AG04450 (cell line): ENCODE data around the gene CMTM1. TPM values are rescaled to one million over a fixed set of nuclear protein-coding genes. Genes with fewer than 3 reads are reported as not detected.
"Not testable (repeated sequence)": the region's sequence is repeated elsewhere in the genome, so short reads cannot be mapped to it uniquely, and the experiment has no call there.

Experiments used
- CTCF ChIA-PET: fragments of 300-600, 350-600 bp; formaldehyde crosslinking; extraction: SDS; loops from one replicate; lab custom pipeline; 2022; ENCODE audit warnings: antibody characterized with exemption, inconsistent platforms; lab: Charles Lee
- POLR2A ChIA-PET: fragments of 350-600 bp; formaldehyde crosslinking; extraction: SDS; loops from one replicate; lab custom pipeline; 2021; ENCODE audit warnings: antibody characterized with exemption, inconsistent platforms; lab: Yijun Ruan, JAX
- DNase-seq: peaks from one replicate; pipeline ENCODE4 v3.0.0-alpha.2; 2011; ENCODE audit warnings: low read depth, low spot score
- H3K27ac ChIP-seq: one replicate; pipeline ENCODE4 v1.5.1; 2012; ENCODE audit warnings: low read depth, low read length, control low read depth
- H3K27me3 ChIP-seq: one replicate; pipeline ENCODE4 v1.6.0; 2012; ENCODE audit warnings: low read length; ENCODE audit not compliant: control insufficient read depth, insufficient read depth
- H3K4me3 ChIP-seq: 2 replicates; pipeline ENCODE4 v1.5.1; 2011; ENCODE audit warnings: mild to moderate bottlenecking, low read depth, low read length, control low read depth
- H3K9me3 ChIP-seq: 2 replicates; pipeline ENCODE4 v1.5.1; 2012; ENCODE audit warnings: low read length; ENCODE audit not compliant: control insufficient read depth, insufficient read depth
- CTCF ChIP-seq: IDR thresholded peaks from 2 replicates; pipeline ENCODE4 v1.5.1; 2011; ENCODE audit warnings: low read depth, low read length, control low read depth, inconsistent platforms
- polyA plus RNA-seq: library from polyadenylated mRNA; depleted of rRNA; stranded (reverse); fragments of >200 nt; gene quantifications from 2 replicates; pipeline ENCODE4 v1.2.3, GENCODE V29; 2011

Gene CMTM1
- polyA plus RNA-seq, 1 experiment = 1.6 TPM

GRCh38 chr16:66592814-66593213, 26.6 kb downstream of the CMTM1 start:
- H3K27me3 ChIP-seq = peaks cover 12% of the 10 kb centered on the region
- DNase-seq = no peak
- H3K9me3 ChIP-seq = no peaks in the 10 kb centered on the region
- ChIA-PET CTCF (no interaction called here), POLR2A (interaction anchor here (0.7 kb wide), 1 partner anchor 58 kb away, joined by 4 read pairs; no protein-coding TSS in a partner anchor)
- H3K4me3 ChIP-seq = no peak overlapping the region
- no peak for TF ChIP-seq CTCF
- H3K27ac ChIP-seq = no peak overlapping the region

- TF ChIP-seq CTCF = no peak
- peaks cover 14% of the 10 kb centered on the region for H3K27me3 ChIP-seq
- no peak overlapping the region for H3K4me3 ChIP-seq
- POLR2A ChIA-PET = no interaction called here
- CTCF ChIA-PET = interaction anchor here (1.6 to 2.1 kb wide), 2 partner anchors 14 to 188 kb away, joined by 3 to 8 read pairs; no protein-coding TSS in a partner anchor
- H3K27ac ChIP-seq = no peak overlapping the region
- no peaks in the 10 kb centered on the region for H3K9me3 ChIP-seq
- no peak for DNase-seq
Measured at GRCh38 chr16:66594739-66595138, 28.5 kb downstream of the CMTM1 start.

- H3K27me3 ChIP-seq = peaks cover 13% of the 10 kb centered on the region
- H3K27ac ChIP-seq, DNase-seq, H3K4me3 ChIP-seq, POLR2A ChIA-PET, H3K9me3 ChIP-seq: not testable (repeated sequence)
- CTCF ChIA-PET = interaction anchor here (1.6 to 2.3 kb wide), 2 partner anchors 12 to 190 kb away, joined by 3 to 13 read pairs; no protein-coding TSS in a partner anchor
Measured at GRCh38 chr16:66596559-66596958, 30.3 kb downstream of the CMTM1 start.

- Histone ChIP-seq H3K27ac (no peak overlapping the region), H3K9me3 (peaks cover 8% of the 10 kb centered on the region), H3K4me3 (no peak overlapping the region), H3K27me3 (peaks cover 13% of the 10 kb centered on the region)
- ChIA-PET CTCF (interaction anchor here (2.3 kb wide), 1 partner anchor 11 kb away, joined by 13 read pairs; no protein-coding TSS in a partner anchor), POLR2A (no interaction called here)
- no peak for DNase-seq
- no peak for TF ChIP-seq CTCF
Measured at GRCh38 chr16:66596986-66597848, 31.0 kb downstream of the CMTM1 start.

- ChIA-PET CTCF (interaction anchor here (2.3 kb wide), 1 partner anchor 11 kb away, joined by 13 read pairs; no protein-coding TSS in a partner anchor), POLR2A (no interaction called here)
- Histone ChIP-seq H3K27ac (no peak overlapping the region), H3K27me3 (peaks cover 11% of the 10 kb centered on the region), H3K9me3 (peaks cover 8% of the 10 kb centered on the region), H3K4me3 (no peak overlapping the region)
- DNase-seq = no peak
- no peak for TF ChIP-seq CTCF
Measured at GRCh38 chr16:66598111-66598510, 31.9 kb downstream of the CMTM1 start.
